ENCODE results near the gene TP53TG5. TPM values are rescaled to one million over a fixed set of nuclear protein-coding genes. Genes with fewer than 3 reads are reported as not detected.

The TP53TG5 gene
- polyA plus RNA-seq, 1 experiment: not detected

DNA sequence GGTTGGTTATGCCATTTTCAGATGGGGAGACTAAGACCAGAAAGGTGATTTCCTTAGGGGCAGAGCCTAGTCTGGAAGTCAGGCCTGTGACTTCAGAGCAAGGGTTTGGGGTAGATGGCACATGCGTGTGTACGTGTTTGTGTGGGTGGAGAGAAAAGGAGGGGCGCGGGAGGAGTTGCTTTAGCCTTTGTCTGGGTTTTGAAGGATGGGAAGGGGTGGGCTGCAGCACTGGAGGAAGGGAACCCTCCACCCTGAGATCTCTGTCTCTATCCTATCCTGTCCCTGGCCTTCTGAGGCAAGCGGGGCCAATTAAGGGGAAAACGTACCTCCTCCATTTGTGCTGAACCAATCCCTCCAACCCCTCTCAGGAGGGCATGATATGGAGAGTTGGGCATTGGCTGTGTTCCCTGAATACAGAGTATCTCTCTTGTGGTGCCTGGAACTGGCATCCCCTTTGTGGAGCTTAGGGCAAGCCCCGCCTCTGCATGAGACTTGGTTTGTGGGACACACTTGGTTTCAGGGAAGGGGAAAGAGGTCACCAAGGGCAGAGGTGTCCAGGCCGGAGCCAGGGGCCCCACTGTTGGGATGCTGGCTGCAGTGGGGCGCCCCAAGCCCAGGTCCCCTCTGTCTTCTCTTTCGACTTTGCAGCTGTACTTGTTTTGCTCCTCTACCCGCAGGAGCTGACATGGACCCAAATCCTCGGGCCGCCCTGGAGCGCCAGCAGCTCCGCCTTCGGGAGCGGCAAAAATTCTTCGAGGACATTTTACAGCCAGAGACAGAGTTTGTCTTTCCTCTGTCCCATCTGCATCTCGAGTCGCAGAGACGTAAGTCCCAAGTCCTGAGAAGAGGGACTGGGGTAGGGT is 29.9 kb upstream of the TP53TG5 start, which contains the start of gene DBNDD2:
DBNDD2 (plus strand) TSS at position 507 of the 863 bp plus-strand sequence; CDS start at position 686, 179 bp downstream.
- ChIA-PET POLR2A (interaction anchor here (1.0 kb wide), 1 partner anchor 60 kb away, joined by 3 read pairs; the partner anchor contains the start of gene SDC4), CTCF (interaction anchor here (1.0 to 2.5 kb wide), 4 partner anchors 8 to 89 kb away, joined by 4 to 8 read pairs (median 6); partner anchors contain the start of gene PIGT)
- DNase-seq (ENCODE audit: low read depth): no peak
- Histone ChIP-seq H3K4me3 (ENCODE audit: low read depth, low read length) (peak within 1 kb of the TSS; percentile 66), H3K36me3 (ENCODE audit: control insufficient read depth, insufficient read depth, low read length) (peaks cover 5% of the 10 kb centered on the region), H3K27me3 (ENCODE audit: control insufficient read depth, insufficient read depth, low read length) (no peaks in the 10 kb centered on the region)
- TF ChIP-seq, protein P1, sequence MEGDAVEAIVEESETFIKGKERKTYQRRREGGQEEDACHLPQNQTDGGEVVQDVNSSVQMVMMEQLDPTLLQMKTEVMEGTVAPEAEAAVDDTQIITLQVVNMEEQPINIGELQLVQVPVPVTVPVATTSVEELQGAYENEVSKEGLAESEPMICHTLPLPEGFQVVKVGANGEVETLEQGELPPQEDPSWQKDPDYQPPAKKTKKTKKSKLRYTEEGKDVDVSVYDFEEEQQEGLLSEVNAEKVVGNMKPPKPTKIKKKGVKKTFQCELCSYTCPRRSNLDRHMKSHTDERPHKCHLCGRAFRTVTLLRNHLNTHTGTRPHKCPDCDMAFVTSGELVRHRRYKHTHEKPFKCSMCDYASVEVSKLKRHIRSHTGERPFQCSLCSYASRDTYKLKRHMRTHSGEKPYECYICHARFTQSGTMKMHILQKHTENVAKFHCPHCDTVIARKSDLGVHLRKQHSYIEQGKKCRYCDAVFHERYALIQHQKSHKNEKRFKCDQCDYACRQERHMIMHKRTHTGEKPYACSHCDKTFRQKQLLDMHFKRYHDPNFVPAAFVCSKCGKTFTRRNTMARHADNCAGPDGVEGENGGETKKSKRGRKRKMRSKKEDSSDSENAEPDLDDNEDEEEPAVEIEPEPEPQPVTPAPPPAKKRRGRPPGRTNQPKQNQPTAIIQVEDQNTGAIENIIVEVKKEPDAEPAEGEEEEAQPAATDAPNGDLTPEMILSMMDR (IDR thresholded peaks at IDR 0.05; ENCODE audit: insufficient read depth, low read depth, low read length): no peak

- no peaks in the 10 kb centered on the region for H3K27me3 ChIP-seq (ENCODE audit: control insufficient read depth, insufficient read depth, low read length)
- TF ChIP-seq, protein P1 (IDR thresholded peaks at IDR 0.05; ENCODE audit: insufficient read depth, low read depth, low read length): no peak
- ChIA-PET CTCF (interaction anchor here (0.6 to 2.5 kb wide), 6 partner anchors 9 to 88 kb away, joined by 3 to 8 read pairs (median 4); partner anchors contain the start of gene PIGT), POLR2A (interaction anchor here (0.6 to 1.0 kb wide), 2 partner anchors 31 to 59 kb away, joined by 3 to 5 read pairs; partner anchors contain the start of gene SDC4)
- peaks cover 5% of the 10 kb centered on the region for H3K36me3 ChIP-seq (ENCODE audit: control insufficient read depth, insufficient read depth, low read length)
- no peak for DNase-seq (ENCODE audit: low read depth)
- H3K4me3 ChIP-seq (ENCODE audit: low read depth, low read length): peak overlapping the region; percentile 66
Measured at GRCh38 chr20:45407067-45407745, 29.1 kb upstream of the TP53TG5 start.

GRCh38 chr20:45406260-45407066 is 28.3 kb upstream of the TP53TG5 start:
- no peak for DNase-seq (ENCODE audit: low read depth)
- ChIA-PET POLR2A (interaction anchor here (0.6 kb wide), 1 partner anchor 30 kb away, joined by 5 read pairs; no protein-coding TSS in a partner anchor), CTCF (interaction anchor here (1.0 to 2.5 kb wide), 5 partner anchors 10 to 87 kb away, joined by 4 to 8 read pairs (median 4); partner anchors contain the start of gene PIGT)
- peak overlapping the region; percentile 66 for H3K4me3 ChIP-seq (ENCODE audit: low read depth, low read length)
- H3K36me3 ChIP-seq (ENCODE audit: control insufficient read depth, insufficient read depth, low read length): peaks cover 5% of the 10 kb centered on the region
- no peaks in the 10 kb centered on the region for H3K27me3 ChIP-seq (ENCODE audit: control insufficient read depth, insufficient read depth, low read length)
- TF ChIP-seq, protein P1 (IDR thresholded peaks at IDR 0.05; ENCODE audit: insufficient read depth, low read depth, low read length): no peak

DNA sequence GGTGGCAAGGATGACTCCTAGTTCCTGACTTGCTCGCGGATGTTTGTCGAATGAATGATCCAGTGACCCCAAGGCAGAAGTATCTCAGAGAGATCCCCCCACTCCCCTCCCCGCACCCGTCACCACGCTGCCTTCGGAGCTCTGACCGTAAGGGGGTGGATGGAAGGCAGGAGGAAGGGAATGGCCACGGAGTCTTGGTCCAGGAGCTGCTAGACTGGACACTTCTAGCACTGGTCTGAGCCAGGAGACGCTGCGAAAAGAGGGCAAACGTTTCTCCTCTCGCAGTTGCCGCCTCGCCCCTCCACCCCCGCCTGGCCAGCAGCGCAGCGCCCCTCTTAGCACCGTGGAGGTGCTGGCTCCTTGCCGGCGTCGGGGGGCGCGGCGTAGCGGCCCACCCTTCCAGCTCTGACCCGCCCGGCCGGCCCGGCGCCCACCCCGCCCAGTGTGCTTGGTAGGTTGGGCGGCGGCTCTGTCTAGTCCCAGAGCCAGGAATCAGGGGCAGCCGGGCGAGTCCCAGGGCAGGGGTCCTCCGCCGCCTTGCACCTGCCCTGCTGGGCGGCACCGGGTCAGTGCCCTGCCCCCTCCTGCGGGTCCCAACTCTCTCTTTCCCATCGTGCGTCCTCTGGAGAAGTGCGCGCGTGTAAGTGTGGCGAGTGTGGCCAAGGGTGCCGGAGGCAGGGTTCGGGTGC is 27.6 kb upstream of the TP53TG5 start:
- ChIA-PET POLR2A (no interaction called here), CTCF (interaction anchor here (0.6 to 2.5 kb wide), 4 partner anchors 10 to 48 kb away, joined by 4 to 8 read pairs (median 6); partner anchors contain the start of gene PIGT)
- peaks cover 5% of the 10 kb centered on the region for H3K36me3 ChIP-seq (ENCODE audit: control insufficient read depth, insufficient read depth, low read length)
- H3K27me3 ChIP-seq (ENCODE audit: control insufficient read depth, insufficient read depth, low read length): no peaks in the 10 kb centered on the region
- TF ChIP-seq, protein P1 (IDR thresholded peaks at IDR 0.05; ENCODE audit: insufficient read depth, low read depth, low read length): no peak
- DNase-seq (ENCODE audit: low read depth): no peak
- H3K4me3 ChIP-seq (ENCODE audit: low read depth, low read length): peak overlapping the region; percentile 66
